RPMI8226 (cell line): Measurements from ENCODE around the gene TMEM44.
A peak's percentile ranks its signal among the peaks of the same experiment; 100 is the strongest.

ENCODE experiments used
- DNase-seq: peaks from one replicate; pipeline ENCODE4 v3.0.0-alpha.2; 2015

The TMEM44 gene

GRCh38 chr3:194633349-194634004, at the start of gene TMEM44:
Gene TMEM44 (minus strand): TSS chr3:194633419. CDS start chr3:194633215, 204 bp downstream.
- peak; percentile 70 for DNase-seq

- DNase-seq = peak; percentile 87
Measured at GRCh38 chr3:194682694-194683310, 49.6 kb upstream of the TMEM44 start.

- DNase-seq = no peak
Measured at GRCh38 chr3:194682189-194682693, 49.0 kb upstream of the TMEM44 start.

GRCh38 chr3:194680888-194681615, 47.8 kb upstream of the TMEM44 start:
- no peak for DNase-seq

- DNase-seq = no peak
Measured at GRCh38 chr3:194676471-194676870, 43.3 kb upstream of the TMEM44 start.

- DNase-seq = no peak
Measured at GRCh38 chr3:194675680-194676079, 42.5 kb upstream of the TMEM44 start.

- no peak for DNase-seq
Measured at GRCh38 chr3:194675081-194675640, 41.9 kb upstream of the TMEM44 start.

- no peak for DNase-seq
Measured at GRCh38 chr3:194673761-194674160, 40.5 kb upstream of the TMEM44 start.

- no peak for DNase-seq
Measured at GRCh38 chr3:194672876-194673275, 39.7 kb upstream of the TMEM44 start.

- peak; percentile 98 for DNase-seq
Measured at GRCh38 chr3:194671900-194672808, 38.9 kb upstream of the TMEM44 start, which contains the start of gene LSG1. Gene LSG1 (minus strand): TSS chr3:194672191. CDS start chr3:194672162, 29 bp downstream.

GRCh38 chr3:194671511-194671899, 38.3 kb upstream of the TMEM44 start:
- DNase-seq = peak; percentile 53

- no peak for DNase-seq
Measured at GRCh38 chr3:194667363-194667762, 34.1 kb upstream of the TMEM44 start.

- DNase-seq = no peak
Measured at GRCh38 chr3:194664857-194665256, 31.6 kb upstream of the TMEM44 start.

GRCh38 chr3:194661946-194662345, 28.7 kb upstream of the TMEM44 start:
- DNase-seq = no peak

- DNase-seq = no peak
Measured at GRCh38 chr3:194661374-194661773, 28.2 kb upstream of the TMEM44 start.

GRCh38 chr3:194659778-194660177, 26.6 kb upstream of the TMEM44 start:
- no peak for DNase-seq

- no peak for DNase-seq
Measured at GRCh38 chr3:194658477-194659242, 25.4 kb upstream of the TMEM44 start.

- no peak for DNase-seq
Measured at GRCh38 chr3:194657439-194657838, 24.2 kb upstream of the TMEM44 start.

- DNase-seq = no peak
Measured at GRCh38 chr3:194654443-194654842, 21.2 kb upstream of the TMEM44 start.

GRCh38 chr3:194647747-194648146, 14.5 kb upstream of the TMEM44 start:
- no peak for DNase-seq

GRCh38 chr3:194642769-194643168, 9.6 kb upstream of the TMEM44 start:
- DNase-seq = no peak
